PFSK-1 (cell line): Measurements from ENCODE around the gene SLC1A2.

ENCODE experiments used
- FOXP2 ChIP-seq: optimal IDR thresholded peaks from 2 replicates; pipeline ENCODE3; 2011; ENCODE audit warnings: borderline replicate concordance, control low read depth, inconsistent platforms; ENCODE audit not compliant: insufficient read depth; ENCODE audit errors: extremely low read length, extremely low read depth
- POLR2AphosphoS5 ChIP-seq: IDR thresholded peaks from 2 replicates; pipeline ENCODE4 v1.6.1; 2012; ENCODE audit warnings: low read depth, mild to moderate bottlenecking, control low read depth, low read length, moderate library complexity
- SIN3A ChIP-seq: IDR thresholded peaks from 2 replicates; pipeline ENCODE4 v1.6.1; 2012; ENCODE audit warnings: mild to moderate bottlenecking, low read length, moderate library complexity, borderline replicate concordance; ENCODE audit not compliant: insufficient read depth
- TAF1 ChIP-seq: IDR thresholded peaks from 2 replicates; pipeline ENCODE4 v1.6.1; 2012; ENCODE audit warnings: low read length, control low read depth, borderline replicate concordance; ENCODE audit not compliant: insufficient read depth
- TF ChIP-seq, protein P1 (sequence below), 2 experiments: IDR thresholded peaks; 2 replicates each; pipeline versions ENCODE4 v1.6.1 to v1.8.0; 2011 to 2012; ENCODE audit warnings: low read depth in 2 of 2, low read length in 2 of 2, control low read depth in 1 of 2, inconsistent platforms in 1 of 2, mild to moderate bottlenecking in 1 of 2, moderate library complexity in 1 of 2; ENCODE audit not compliant: insufficient read depth in 1 of 2

SLC1A2 gene

DNA sequence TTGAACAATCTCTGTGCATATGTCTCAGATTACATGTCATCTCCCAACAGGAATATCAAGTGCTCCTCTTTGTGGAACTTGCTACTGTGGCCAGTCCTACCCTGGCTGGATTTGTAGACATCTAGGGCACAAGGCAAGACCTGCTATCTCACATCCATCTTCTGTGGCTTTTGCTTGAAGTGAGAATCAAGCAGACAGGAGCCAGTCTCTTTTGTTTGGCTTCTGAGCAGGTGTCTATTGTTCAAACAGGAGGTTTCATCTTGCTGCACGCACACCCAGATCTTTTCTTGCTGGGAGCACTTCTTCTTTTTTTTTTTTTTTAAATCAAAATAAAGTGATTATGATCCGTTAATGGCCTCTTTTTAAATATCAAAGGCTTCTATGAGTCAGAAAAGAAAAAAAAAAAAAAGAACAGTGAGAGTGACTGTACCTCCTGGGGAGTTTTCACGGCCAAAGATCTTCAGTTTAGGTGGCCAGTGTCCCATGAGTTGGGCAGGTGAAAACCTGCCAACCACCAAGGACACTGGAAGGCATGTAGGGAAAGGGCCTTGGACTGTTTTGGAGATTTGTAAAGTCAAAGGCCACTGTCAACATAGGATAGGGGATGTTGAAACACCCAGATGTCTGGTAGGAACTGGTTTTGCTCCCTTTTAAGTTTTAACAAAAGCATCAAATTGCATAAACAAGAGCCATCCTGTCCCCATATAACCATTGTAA lies 202.2 kb downstream of the SLC1A2 start:
- TF ChIP-seq FOXP2 (no peak), SIN3A (no peak), POLR2AphosphoS5 (no peak), TAF1 (no peak)
- TF ChIP-seq, protein P1, sequence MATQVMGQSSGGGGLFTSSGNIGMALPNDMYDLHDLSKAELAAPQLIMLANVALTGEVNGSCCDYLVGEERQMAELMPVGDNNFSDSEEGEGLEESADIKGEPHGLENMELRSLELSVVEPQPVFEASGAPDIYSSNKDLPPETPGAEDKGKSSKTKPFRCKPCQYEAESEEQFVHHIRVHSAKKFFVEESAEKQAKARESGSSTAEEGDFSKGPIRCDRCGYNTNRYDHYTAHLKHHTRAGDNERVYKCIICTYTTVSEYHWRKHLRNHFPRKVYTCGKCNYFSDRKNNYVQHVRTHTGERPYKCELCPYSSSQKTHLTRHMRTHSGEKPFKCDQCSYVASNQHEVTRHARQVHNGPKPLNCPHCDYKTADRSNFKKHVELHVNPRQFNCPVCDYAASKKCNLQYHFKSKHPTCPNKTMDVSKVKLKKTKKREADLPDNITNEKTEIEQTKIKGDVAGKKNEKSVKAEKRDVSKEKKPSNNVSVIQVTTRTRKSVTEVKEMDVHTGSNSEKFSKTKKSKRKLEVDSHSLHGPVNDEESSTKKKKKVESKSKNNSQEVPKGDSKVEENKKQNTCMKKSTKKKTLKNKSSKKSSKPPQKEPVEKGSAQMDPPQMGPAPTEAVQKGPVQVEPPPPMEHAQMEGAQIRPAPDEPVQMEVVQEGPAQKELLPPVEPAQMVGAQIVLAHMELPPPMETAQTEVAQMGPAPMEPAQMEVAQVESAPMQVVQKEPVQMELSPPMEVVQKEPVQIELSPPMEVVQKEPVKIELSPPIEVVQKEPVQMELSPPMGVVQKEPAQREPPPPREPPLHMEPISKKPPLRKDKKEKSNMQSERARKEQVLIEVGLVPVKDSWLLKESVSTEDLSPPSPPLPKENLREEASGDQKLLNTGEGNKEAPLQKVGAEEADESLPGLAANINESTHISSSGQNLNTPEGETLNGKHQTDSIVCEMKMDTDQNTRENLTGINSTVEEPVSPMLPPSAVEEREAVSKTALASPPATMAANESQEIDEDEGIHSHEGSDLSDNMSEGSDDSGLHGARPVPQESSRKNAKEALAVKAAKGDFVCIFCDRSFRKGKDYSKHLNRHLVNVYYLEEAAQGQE (IDR thresholded peaks at IDR 0.05; ENCODE audit: insufficient read depth in 1 of 2, low read depth in 2 of 2, low read length in 2 of 2): no peak

GRCh38 chr11:35215945-35216344 lies 203.4 kb downstream of the SLC1A2 start:
- TF ChIP-seq POLR2AphosphoS5: no peak
- no peak for TF ChIP-seq SIN3A
- TF ChIP-seq FOXP2: no peak

DNA sequence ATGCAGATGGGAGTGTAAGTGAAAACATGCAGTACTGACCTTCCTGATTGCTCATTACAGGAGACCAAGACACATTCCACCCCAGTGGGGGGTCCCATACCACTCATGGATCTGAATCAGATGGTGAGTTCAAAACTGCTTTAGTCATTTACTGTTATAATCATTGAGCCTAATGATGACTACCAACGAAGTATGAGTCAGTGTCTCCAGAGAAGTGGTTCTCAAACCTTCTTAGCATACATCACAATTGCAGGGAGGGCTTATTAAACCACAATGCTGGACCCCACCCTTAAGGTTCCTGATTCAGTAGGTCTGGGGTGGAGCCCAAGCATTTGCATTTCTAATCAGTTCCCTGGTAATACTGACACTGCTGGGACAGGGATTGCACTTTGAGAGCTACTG lies 204.6 kb downstream of the SLC1A2 start:
- no peak for TF ChIP-seq FOXP2
- TF ChIP-seq, protein P1 (IDR thresholded peaks at IDR 0.05; ENCODE audit: insufficient read depth in 1 of 2, low read depth in 2 of 2, low read length in 2 of 2): 0 out of 4 replicates have a peak, but pooled peaks of 1 of the 2 experiments have one; percentile 54

DNA sequence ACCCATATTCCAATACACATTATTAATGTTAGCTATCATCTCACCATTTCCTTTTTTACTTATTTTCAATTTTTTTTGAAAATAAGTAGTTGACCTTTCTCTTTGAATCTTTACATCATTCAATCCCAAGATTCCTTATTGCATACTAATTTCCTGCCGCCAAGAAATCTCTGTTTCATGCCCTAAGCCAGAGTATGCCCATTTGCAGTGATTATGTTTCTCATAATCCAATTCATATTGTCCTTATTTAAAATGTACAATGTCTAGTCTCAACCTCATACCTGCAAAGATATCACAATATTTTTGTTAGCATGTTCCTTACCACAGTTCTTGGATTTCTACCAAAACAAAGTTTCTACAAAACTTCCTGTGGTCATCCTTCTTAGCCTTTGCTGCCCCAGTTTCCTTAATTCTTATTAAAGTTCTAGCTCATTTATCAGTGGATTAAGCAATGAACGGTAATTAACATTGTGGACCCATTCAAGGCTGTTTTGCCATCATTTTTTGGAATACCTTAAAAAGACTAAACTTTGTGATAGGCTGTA lies 205.1 kb downstream of the SLC1A2 start:
- TF ChIP-seq TAF1: no peak
- TF ChIP-seq, protein P1 (IDR thresholded peaks at IDR 0.05; ENCODE audit: insufficient read depth in 1 of 2, low read depth in 2 of 2, low read length in 2 of 2): no peak
- TF ChIP-seq SIN3A: no peak
- TF ChIP-seq POLR2AphosphoS5: no peak
- no peak for TF ChIP-seq FOXP2

GRCh38 chr11:35211952-35212351 lies 207.4 kb downstream of the SLC1A2 start:
- TF ChIP-seq POLR2AphosphoS5 (no peak), SIN3A (no peak), FOXP2 (no peak), TAF1 (no peak)
- TF ChIP-seq, protein P1 (IDR thresholded peaks at IDR 0.05; ENCODE audit: insufficient read depth in 1 of 2, low read depth in 2 of 2, low read length in 2 of 2): no peak
